ENCODE measurements around the gene XPC.

GRCh38 chr3:14179795-14180194, 1.4 kb upstream of the XPC start:
- TF ChIP-seq ZNF626 (tag by site-specific recombination; IDR thresholded peaks at IDR 0.05) (no peak), IKZF3 (tag by site-specific recombination; IDR thresholded peaks at IDR 0.05) (no peak), CTCF (tag by site-specific recombination; IDR thresholded peaks at IDR 0.05) (no peak), ZNF792 (tag by site-specific recombination; IDR thresholded peaks at IDR 0.05) (no peak), KLF17 (tag by site-specific recombination; IDR thresholded peaks at IDR 0.05) (no peak), ZNF24 (tag by site-specific recombination; IDR thresholded peaks at IDR 0.05) (no peak), ZBTB20 (tag by site-specific recombination; IDR thresholded peaks at IDR 0.05) (no peak), ZNF501 (tag by site-specific recombination; IDR thresholded peaks at IDR 0.05) (no peak), ZNF324 (tag by site-specific recombination; IDR thresholded peaks at IDR 0.05) (no peak)
- TF ChIP-seq, protein P1, sequence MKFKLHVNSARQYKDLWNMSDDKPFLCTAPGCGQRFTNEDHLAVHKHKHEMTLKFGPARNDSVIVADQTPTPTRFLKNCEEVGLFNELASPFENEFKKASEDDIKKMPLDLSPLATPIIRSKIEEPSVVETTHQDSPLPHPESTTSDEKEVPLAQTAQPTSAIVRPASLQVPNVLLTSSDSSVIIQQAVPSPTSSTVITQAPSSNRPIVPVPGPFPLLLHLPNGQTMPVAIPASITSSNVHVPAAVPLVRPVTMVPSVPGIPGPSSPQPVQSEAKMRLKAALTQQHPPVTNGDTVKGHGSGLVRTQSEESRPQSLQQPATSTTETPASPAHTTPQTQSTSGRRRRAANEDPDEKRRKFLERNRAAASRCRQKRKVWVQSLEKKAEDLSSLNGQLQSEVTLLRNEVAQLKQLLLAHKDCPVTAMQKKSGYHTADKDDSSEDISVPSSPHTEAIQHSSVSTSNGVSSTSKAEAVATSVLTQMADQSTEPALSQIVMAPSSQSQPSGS (tag by site-specific recombination; IDR thresholded peaks at IDR 0.05; ENCODE audit: low read depth), result no peak
- TF ChIP-seq, protein P2, sequence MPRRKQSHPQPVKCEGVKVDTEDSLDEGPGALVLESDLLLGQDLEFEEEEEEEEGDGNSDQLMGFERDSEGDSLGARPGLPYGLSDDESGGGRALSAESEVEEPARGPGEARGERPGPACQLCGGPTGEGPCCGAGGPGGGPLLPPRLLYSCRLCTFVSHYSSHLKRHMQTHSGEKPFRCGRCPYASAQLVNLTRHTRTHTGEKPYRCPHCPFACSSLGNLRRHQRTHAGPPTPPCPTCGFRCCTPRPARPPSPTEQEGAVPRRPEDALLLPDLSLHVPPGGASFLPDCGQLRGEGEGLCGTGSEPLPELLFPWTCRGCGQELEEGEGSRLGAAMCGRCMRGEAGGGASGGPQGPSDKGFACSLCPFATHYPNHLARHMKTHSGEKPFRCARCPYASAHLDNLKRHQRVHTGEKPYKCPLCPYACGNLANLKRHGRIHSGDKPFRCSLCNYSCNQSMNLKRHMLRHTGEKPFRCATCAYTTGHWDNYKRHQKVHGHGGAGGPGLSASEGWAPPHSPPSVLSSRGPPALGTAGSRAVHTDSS (tag by site-specific recombination; IDR thresholded peaks at IDR 0.05), result no peak

Measured in HEK293 (cell line).